SK-N-SH treated with all-trans-retinoic acid at 6 μM for 48 hours (cell line): ENCODE measurements around the gene CTNS.
"Not testable (repeated sequence)": the region's sequence is repeated elsewhere in the genome, so short reads cannot be mapped to it uniquely, and the experiment has no call there.

Experiments used
- CREB5 ChIP-seq: fragments of 250-450 bp; sonication (Bioruptor Pico); IDR thresholded peaks from 2 replicates; pipeline ENCODE4 v1.5.1; 2020; ENCODE audit warnings: low read depth, mild to moderate bottlenecking, moderate library complexity
- CSDC2 ChIP-seq: fragments of 250-450 bp; sonication (Bioruptor Pico); IDR thresholded peaks from 2 replicates; pipeline ENCODE4 v1.5.0; 2020; ENCODE audit warnings: mild to moderate bottlenecking, moderate library complexity
- ESRRG ChIP-seq: fragments of 250-450 bp; sonication (Bioruptor Pico); IDR thresholded peaks from 2 replicates; pipeline ENCODE4 v1.6.1; 2021; ENCODE audit warnings: mild to moderate bottlenecking
- GLIS3 ChIP-seq: fragments of 250-450 bp; sonication (Bioruptor Pico); IDR thresholded peaks from 2 replicates; pipeline ENCODE4 v1.5.0; 2020; ENCODE audit warnings: mild to moderate bottlenecking, moderate library complexity
- POU6F1 ChIP-seq: fragments of 250-450 bp; sonication (Bioruptor Pico); IDR thresholded peaks from 2 replicates; pipeline ENCODE4 v1.8.0; 2021; ENCODE audit warnings: low read depth, mild to moderate bottlenecking, moderate library complexity, borderline replicate concordance
- PPARA ChIP-seq: fragments of 250-450 bp; sonication (Bioruptor Pico); IDR thresholded peaks from 2 replicates; pipeline ENCODE4 v1.5.0; 2020; ENCODE audit warnings: mild to moderate bottlenecking, borderline replicate concordance
- ZC3H10 ChIP-seq: fragments of 250-450 bp; sonication (Bioruptor Pico); IDR thresholded peaks from 2 replicates; pipeline ENCODE4 v1.5.1; 2021; ENCODE audit warnings: mild to moderate bottlenecking, moderate library complexity
- ZFP3 ChIP-seq: fragments of 250-450 bp; sonication (Bioruptor Pico); IDR thresholded peaks from 2 replicates; pipeline ENCODE4 v1.5.0; 2020; ENCODE audit warnings: mild to moderate bottlenecking, moderate library complexity
- ZFP30 ChIP-seq: fragments of 450-650 bp; formaldehyde crosslinking; IDR thresholded peaks from 2 replicates; pipeline ENCODE4 v1.5.0; 2022; ENCODE audit warnings: mild to moderate bottlenecking, moderate library complexity
- ZNF565 ChIP-seq: fragments of 450-650 bp; formaldehyde crosslinking; conservative IDR thresholded peaks from 2 replicates; pipeline ENCODE4 v1.5.0; 2020; ENCODE audit warnings: low read depth, mild to moderate bottlenecking, moderate library complexity
- ZNF70 ChIP-seq: fragments of 450-650 bp; formaldehyde crosslinking; IDR thresholded peaks from 2 replicates; pipeline ENCODE4 v1.5.0; 2020; ENCODE audit warnings: mild to moderate bottlenecking, moderate library complexity

- not testable (repeated sequence) for TF ChIP-seq CSDC2 (CRISPR knock-in tag); CREB5 (CRISPR knock-in tag); POU6F1; GLIS3 (CRISPR knock-in tag); PPARA; ZNF565 (CRISPR knock-in tag); ZC3H10 (CRISPR knock-in tag); ZNF70 (CRISPR knock-in tag); ESRRG (CRISPR knock-in tag); ZFP30 (CRISPR knock-in tag); ZFP3 (CRISPR knock-in tag)
Measured at GRCh38 chr17:3705718-3705984, 69.1 kb downstream of the CTNS start.
